Caco-2 (cell line): Measurements from ENCODE around the gene ARL8B. TPM values are rescaled to one million over a fixed set of nuclear protein-coding genes. Genes with fewer than 3 reads are reported as not detected.
A peak's percentile ranks its signal among the peaks of the same experiment; 100 is the strongest.

ENCODE experiments used
- BruUV-seq: library from RNA; stranded (reverse); fragments of 400-500 nt; replicated peaks from 2 replicates; lab custom pipeline; 2021; lab: Mats Ljungman, UMichigan
- CTCF ChIA-PET: fragments of 300-600 bp; sonication (Branson Sonifier 250); formaldehyde crosslinking; loops from one replicate; lab custom pipeline; 2022; ENCODE audit warnings: antibody characterized with exemption; lab: Charles Lee
- POLR2A ChIA-PET: fragments of 300-600 bp; sonication (Branson Sonifier 250); formaldehyde crosslinking; loops from one replicate; lab custom pipeline; 2022; ENCODE audit warnings: antibody characterized with exemption; lab: Charles Lee
- DNase-seq, 2 experiments: peaks; one replicate each; pipeline versions ENCODE4 v3.0.0 to v3.0.0-alpha.2; 2020 to 2022
- H3K27me3 ChIP-seq: replicated peaks from 2 replicates; pipeline ENCODE4 v1.6.0; 2011; ENCODE audit warnings: low read length; ENCODE audit not compliant: control insufficient read depth, insufficient read depth
- H3K36me3 ChIP-seq: 2 replicates; pipeline ENCODE4 v1.5.1; 2011; ENCODE audit warnings: low read length; ENCODE audit not compliant: control insufficient read depth, insufficient read depth
- H3K4me1 ChIP-seq: fragments of 250-450 bp; sonication (Bioruptor Pico); 2 replicates; pipeline ENCODE4 v1.5.1; 2020; ENCODE audit warnings: mild to moderate bottlenecking
- H3K4me3 ChIP-seq: 2 replicates; pipeline ENCODE4 v1.5.1; 2011; ENCODE audit warnings: low read depth, mild to moderate bottlenecking, control low read depth, low read length
- H3K9me3 ChIP-seq: fragments of 250-450 bp; sonication (Bioruptor Pico); 2 replicates; pipeline ENCODE4 v1.5.1; 2020; ENCODE audit warnings: mild to moderate bottlenecking, moderate library complexity
- H3K27ac Mint-ChIP-seq: one replicate; pipeline ENCODE4 v1.8.0; 2022; ENCODE audit warnings: mixed read lengths; ENCODE audit not compliant: unreplicated experiment
- H3K27me3 Mint-ChIP-seq: one replicate; pipeline ENCODE4 v1.8.0; 2022; ENCODE audit warnings: mixed read lengths; ENCODE audit not compliant: insufficient read depth, unreplicated experiment
- H3K36me3 Mint-ChIP-seq: one replicate; pipeline ENCODE4 v1.8.0; 2022; ENCODE audit warnings: mild to moderate bottlenecking, mixed read lengths; ENCODE audit not compliant: insufficient read depth, unreplicated experiment
- H3K4me1 Mint-ChIP-seq: one replicate; pipeline ENCODE4 v1.8.0; 2022; ENCODE audit warnings: low read depth, mixed read lengths; ENCODE audit not compliant: unreplicated experiment
- H3K4me3 Mint-ChIP-seq: one replicate; pipeline ENCODE4 v1.8.0; 2022; ENCODE audit warnings: mild to moderate bottlenecking, moderate library complexity, mixed read lengths; ENCODE audit not compliant: unreplicated experiment
- H3K9me3 Mint-ChIP-seq: one replicate; pipeline ENCODE4 v1.8.0; 2022; ENCODE audit warnings: mixed read lengths; ENCODE audit not compliant: unreplicated experiment
- intact Hi-C: fragments of 100-400 bp; cut with micrococcal nuclease; formaldehyde crosslinking; loops from one replicate; pipeline ENCODE4 v1.10.0; 2022; ENCODE audit not compliant: unreplicated experiment
- total RNA-seq: library from RNA; stranded (reverse); gene quantifications from 2 replicates; pipeline ENCODE4 v1.2.3, GENCODE V29; 2022
- TF ChIP-seq, protein P1 (sequence below), 2 experiments: fragments of 200-600 bp in 1 of 2; IDR thresholded peaks; 1 replicate in 1 of 2; 2 replicates in 1 of 2; pipeline versions ENCODE4 v1.5.1 to v1.8.0; 2011 to 2022; ENCODE audit warnings: antibody characterized with exemption in 1 of 2, control low read depth in 1 of 2, inconsistent platforms in 1 of 2, low read depth in 1 of 2, low read length in 1 of 2, mild to moderate bottlenecking in 1 of 2, moderate library complexity in 1 of 2; ENCODE audit not compliant: insufficient read depth in 1 of 2, severe bottlenecking in 1 of 2, unreplicated experiment in 1 of 2

Gene ARL8B
- total RNA-seq, 1 experiment from 2014 or later, result 65.0 TPM

DNA sequence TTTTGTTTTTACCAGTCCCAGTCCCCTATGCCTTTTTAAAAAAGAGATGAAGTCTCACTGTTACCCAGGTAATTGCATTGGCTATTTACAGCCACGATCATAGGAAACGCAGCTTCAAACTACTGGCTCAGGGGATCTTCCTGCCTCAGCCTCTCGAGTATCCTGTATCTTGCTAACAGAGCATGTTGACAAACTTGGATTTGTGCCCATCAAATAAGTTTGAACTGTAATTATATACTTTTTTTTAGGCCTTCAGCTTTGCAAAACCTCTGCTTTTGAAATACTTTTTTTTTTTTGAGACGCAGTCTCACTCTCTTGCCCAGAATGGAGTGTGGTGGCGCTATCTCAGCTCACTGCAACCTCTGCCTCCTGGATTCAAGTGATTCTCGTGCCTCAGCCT, 62.4 kb downstream of the ARL8B start:
- no peaks in the 10 kb centered on the region for H3K36me3 ChIP-seq
- intact Hi-C loops, result no loop called here
- peaks cover 9% of the 10 kb centered on the region; the same call in 1 of the 2 replicates for H3K4me1 ChIP-seq
- H3K9me3 ChIP-seq, result no peaks in the 10 kb centered on the region
- H3K27ac Mint-ChIP-seq, result no peak overlapping the region
- H3K27me3 Mint-ChIP-seq, result no peaks in the 10 kb centered on the region
- TF ChIP-seq, protein P1, sequence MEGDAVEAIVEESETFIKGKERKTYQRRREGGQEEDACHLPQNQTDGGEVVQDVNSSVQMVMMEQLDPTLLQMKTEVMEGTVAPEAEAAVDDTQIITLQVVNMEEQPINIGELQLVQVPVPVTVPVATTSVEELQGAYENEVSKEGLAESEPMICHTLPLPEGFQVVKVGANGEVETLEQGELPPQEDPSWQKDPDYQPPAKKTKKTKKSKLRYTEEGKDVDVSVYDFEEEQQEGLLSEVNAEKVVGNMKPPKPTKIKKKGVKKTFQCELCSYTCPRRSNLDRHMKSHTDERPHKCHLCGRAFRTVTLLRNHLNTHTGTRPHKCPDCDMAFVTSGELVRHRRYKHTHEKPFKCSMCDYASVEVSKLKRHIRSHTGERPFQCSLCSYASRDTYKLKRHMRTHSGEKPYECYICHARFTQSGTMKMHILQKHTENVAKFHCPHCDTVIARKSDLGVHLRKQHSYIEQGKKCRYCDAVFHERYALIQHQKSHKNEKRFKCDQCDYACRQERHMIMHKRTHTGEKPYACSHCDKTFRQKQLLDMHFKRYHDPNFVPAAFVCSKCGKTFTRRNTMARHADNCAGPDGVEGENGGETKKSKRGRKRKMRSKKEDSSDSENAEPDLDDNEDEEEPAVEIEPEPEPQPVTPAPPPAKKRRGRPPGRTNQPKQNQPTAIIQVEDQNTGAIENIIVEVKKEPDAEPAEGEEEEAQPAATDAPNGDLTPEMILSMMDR (IDR thresholded peaks at IDR 0.05; ENCODE audit: insufficient read depth in 1 of 2, low read depth in 1 of 2, low read length in 1 of 2, severe bottlenecking in 1 of 2, unreplicated experiment in 1 of 2), result no peak
- peaks cover 29% of the 10 kb centered on the region for H3K36me3 Mint-ChIP-seq
- no peak for DNase-seq
- no peak overlapping the region for H3K4me3 Mint-ChIP-seq
- H3K9me3 Mint-ChIP-seq, result no peaks in the 10 kb centered on the region
- ChIA-PET CTCF (no interaction called here), POLR2A (no interaction called here)
- peaks cover 5% of the 10 kb centered on the region for H3K4me1 Mint-ChIP-seq
- H3K4me3 ChIP-seq, result no peak overlapping the region
- no peaks in the 10 kb centered on the region for H3K27me3 ChIP-seq
- BruUV-seq, result no TSS peak

DNA sequence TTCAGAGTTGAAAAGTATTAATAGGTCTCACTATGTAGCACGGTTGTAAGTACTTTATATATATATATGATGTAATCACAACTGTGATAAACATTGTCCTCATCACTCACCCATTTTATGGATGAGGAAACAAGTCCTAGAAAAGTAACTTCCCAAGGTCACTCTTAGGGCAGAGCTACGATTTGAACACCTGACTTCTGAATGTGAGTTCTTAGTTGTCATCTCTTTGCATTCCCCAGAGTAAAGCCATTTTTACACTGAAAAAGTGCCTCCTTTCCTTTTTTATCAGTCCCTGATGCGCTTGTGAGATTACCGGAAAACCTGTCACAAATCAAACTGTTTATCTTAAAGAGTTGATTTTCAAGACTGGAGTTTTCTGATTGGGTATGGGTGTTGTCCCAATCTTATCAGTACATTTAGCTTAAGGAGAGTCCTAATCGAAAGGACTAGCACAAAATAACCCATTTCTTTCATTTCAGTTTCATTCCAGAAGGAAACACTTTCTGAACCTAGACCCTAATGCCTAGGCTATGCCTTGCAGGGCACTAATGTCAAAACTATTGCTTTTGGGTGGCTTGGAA, 63.1 kb downstream of the ARL8B start:
- ChIA-PET POLR2A (no interaction called here), CTCF (no interaction called here)
- no TSS peak for BruUV-seq
- Histone ChIP-seq H3K4me1 (peaks cover 9% of the 10 kb centered on the region; the same call in 1 of the 2 replicates), H3K36me3 (no peaks in the 10 kb centered on the region; the same call in 1 of the 2 replicates), H3K4me3 (no peak overlapping the region), H3K27me3 (no peaks in the 10 kb centered on the region), H3K9me3 (no peaks in the 10 kb centered on the region)
- TF ChIP-seq, protein P1 (IDR thresholded peaks at IDR 0.05; ENCODE audit: insufficient read depth in 1 of 2, low read depth in 1 of 2, low read length in 1 of 2, severe bottlenecking in 1 of 2, unreplicated experiment in 1 of 2), result no peak
- Mint-ChIP-seq H3K9me3 (no peaks in the 10 kb centered on the region), H3K27me3 (no peaks in the 10 kb centered on the region), H3K4me3 (no peak overlapping the region), H3K36me3 (peaks cover 33% of the 10 kb centered on the region), H3K27ac (no peak overlapping the region), H3K4me1 (peaks cover 5% of the 10 kb centered on the region)
- no peak for DNase-seq
- intact Hi-C loops, result loop anchor here (5.0 kb wide), 2 partner anchors 208 to 443 kb away; partner anchors contain the start of gene BHLHE40

DNA sequence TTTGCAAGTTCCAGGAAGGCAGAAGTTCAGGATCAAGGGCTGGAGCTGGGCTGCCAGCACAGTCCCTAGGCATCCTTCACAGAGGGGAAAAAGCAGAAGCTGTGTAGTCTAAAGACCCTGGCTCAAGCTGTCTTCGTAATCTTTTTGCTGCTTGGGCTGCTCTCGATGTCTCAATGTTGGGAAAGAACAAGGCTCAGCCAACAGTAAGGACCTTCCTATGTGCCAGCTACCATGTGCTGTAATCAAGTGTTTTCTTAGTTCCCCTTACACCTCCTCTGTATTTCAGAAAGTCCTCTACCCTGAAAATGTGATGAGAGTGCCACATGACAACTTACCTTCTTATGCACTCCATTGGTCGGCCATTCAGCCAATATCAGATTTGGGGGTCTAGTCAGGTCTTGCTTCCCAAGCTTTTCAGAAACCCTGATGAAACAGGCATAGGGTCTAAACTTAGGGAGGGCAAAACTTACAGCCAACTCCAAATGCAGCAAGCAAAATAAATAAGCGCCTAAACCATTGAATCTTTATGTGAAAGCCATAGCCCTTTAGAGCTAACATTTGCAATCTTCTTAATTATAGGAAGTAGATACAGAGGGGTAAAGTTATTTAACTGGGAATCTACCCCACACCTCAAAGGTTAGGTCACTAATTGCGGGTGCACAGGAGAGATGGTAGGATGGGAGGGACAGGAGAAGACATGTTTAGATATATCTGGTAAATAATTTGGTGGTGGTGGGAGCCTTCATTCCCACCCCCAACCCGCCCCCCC, 64.2 kb downstream of the ARL8B start:
- Mint-ChIP-seq H3K4me3 (peak overlapping the region; percentile 77), H3K27me3 (no peaks in the 10 kb centered on the region), H3K4me1 (peaks cover 5% of the 10 kb centered on the region), H3K9me3 (no peaks in the 10 kb centered on the region), H3K27ac (no peak overlapping the region), H3K36me3 (peaks cover 34% of the 10 kb centered on the region)
- DNase-seq, result no peak
- Histone ChIP-seq H3K4me3 (peak overlapping the region; percentile 55), H3K9me3 (no peaks in the 10 kb centered on the region), H3K36me3 (no peaks in the 10 kb centered on the region; the same call in 1 of the 2 replicates), H3K27me3 (no peaks in the 10 kb centered on the region), H3K4me1 (peaks cover 9% of the 10 kb centered on the region; the same call in 1 of the 2 replicates)
- ChIA-PET POLR2A (interaction anchor here (0.7 kb wide), 1 partner anchor 8 kb away, joined by 5 read pairs; no protein-coding TSS in a partner anchor), CTCF (no interaction called here)
- BruUV-seq, result no TSS peak
- TF ChIP-seq, protein P1 (IDR thresholded peaks at IDR 0.05; ENCODE audit: insufficient read depth in 1 of 2, low read depth in 1 of 2, low read length in 1 of 2, severe bottlenecking in 1 of 2, unreplicated experiment in 1 of 2), result no peak
- intact Hi-C loops, result loop anchor here (5.0 kb wide), 2 partner anchors 209 to 444 kb away; partner anchors contain the start of gene BHLHE40
